ENCODE data around the gene TBC1D10B.

DNA sequence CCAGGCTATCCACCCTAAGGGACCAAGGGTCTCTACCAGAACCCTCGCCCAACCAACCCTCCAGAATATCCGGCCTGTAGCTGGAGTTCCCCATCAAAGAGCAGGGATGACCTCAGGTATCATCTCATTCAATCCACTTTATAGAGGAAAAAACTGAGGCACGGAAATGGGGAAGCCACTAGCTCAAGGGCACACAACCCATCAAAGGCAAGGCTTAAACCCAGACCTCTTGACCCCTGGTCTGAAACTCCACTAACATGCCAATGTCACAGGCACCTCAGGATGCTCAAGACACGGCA lies 1.6 kb downstream of the TBC1D10B start:
- TF ChIP-seq, protein P1, sequence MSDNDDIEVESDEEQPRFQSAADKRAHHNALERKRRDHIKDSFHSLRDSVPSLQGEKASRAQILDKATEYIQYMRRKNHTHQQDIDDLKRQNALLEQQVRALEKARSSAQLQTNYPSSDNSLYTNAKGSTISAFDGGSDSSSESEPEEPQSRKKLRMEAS (IDR thresholded peaks at IDR 0.05) = no peak
- TF ChIP-seq, protein P2, sequence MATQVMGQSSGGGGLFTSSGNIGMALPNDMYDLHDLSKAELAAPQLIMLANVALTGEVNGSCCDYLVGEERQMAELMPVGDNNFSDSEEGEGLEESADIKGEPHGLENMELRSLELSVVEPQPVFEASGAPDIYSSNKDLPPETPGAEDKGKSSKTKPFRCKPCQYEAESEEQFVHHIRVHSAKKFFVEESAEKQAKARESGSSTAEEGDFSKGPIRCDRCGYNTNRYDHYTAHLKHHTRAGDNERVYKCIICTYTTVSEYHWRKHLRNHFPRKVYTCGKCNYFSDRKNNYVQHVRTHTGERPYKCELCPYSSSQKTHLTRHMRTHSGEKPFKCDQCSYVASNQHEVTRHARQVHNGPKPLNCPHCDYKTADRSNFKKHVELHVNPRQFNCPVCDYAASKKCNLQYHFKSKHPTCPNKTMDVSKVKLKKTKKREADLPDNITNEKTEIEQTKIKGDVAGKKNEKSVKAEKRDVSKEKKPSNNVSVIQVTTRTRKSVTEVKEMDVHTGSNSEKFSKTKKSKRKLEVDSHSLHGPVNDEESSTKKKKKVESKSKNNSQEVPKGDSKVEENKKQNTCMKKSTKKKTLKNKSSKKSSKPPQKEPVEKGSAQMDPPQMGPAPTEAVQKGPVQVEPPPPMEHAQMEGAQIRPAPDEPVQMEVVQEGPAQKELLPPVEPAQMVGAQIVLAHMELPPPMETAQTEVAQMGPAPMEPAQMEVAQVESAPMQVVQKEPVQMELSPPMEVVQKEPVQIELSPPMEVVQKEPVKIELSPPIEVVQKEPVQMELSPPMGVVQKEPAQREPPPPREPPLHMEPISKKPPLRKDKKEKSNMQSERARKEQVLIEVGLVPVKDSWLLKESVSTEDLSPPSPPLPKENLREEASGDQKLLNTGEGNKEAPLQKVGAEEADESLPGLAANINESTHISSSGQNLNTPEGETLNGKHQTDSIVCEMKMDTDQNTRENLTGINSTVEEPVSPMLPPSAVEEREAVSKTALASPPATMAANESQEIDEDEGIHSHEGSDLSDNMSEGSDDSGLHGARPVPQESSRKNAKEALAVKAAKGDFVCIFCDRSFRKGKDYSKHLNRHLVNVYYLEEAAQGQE (IDR thresholded peaks at IDR 0.05; ENCODE audit: low read depth) = no peak
- no peak for TF ChIP-seq YY1 (IDR thresholded peaks at IDR 0.05; ENCODE audit: low read depth)
- TF ChIP-seq TEAD4 (IDR thresholded peaks at IDR 0.05) = no peak
- no peak for TF ChIP-seq CREB1 (IDR thresholded peaks at IDR 0.05; ENCODE audit: low read depth)
- no peak for TF ChIP-seq CEBPB (IDR thresholded peaks at IDR 0.05)
- no peak for TF ChIP-seq EGR1 (IDR thresholded peaks at IDR 0.05)
- no peak for TF ChIP-seq TAF1 (IDR thresholded peaks at IDR 0.05; ENCODE audit: low read depth)
- TF ChIP-seq TCF12 (IDR thresholded peaks at IDR 0.05; ENCODE audit: low read depth) = no peak

All from Ishikawa (cell line).